CD4-positive, alpha-beta T cell treated with Interleukin-17A for 4 hours (primary cell): ENCODE data around the gene CDH11.

Experiments
- DNase-seq: peaks from one replicate; pipeline ENCODE4 v3.0.0-alpha.2; 2020; ENCODE audit warnings: mixed read lengths

Gene CDH11, protein sequence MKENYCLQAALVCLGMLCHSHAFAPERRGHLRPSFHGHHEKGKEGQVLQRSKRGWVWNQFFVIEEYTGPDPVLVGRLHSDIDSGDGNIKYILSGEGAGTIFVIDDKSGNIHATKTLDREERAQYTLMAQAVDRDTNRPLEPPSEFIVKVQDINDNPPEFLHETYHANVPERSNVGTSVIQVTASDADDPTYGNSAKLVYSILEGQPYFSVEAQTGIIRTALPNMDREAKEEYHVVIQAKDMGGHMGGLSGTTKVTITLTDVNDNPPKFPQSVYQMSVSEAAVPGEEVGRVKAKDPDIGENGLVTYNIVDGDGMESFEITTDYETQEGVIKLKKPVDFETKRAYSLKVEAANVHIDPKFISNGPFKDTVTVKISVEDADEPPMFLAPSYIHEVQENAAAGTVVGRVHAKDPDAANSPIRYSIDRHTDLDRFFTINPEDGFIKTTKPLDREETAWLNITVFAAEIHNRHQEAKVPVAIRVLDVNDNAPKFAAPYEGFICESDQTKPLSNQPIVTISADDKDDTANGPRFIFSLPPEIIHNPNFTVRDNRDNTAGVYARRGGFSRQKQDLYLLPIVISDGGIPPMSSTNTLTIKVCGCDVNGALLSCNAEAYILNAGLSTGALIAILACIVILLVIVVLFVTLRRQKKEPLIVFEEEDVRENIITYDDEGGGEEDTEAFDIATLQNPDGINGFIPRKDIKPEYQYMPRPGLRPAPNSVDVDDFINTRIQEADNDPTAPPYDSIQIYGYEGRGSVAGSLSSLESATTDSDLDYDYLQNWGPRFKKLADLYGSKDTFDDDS

DNA sequence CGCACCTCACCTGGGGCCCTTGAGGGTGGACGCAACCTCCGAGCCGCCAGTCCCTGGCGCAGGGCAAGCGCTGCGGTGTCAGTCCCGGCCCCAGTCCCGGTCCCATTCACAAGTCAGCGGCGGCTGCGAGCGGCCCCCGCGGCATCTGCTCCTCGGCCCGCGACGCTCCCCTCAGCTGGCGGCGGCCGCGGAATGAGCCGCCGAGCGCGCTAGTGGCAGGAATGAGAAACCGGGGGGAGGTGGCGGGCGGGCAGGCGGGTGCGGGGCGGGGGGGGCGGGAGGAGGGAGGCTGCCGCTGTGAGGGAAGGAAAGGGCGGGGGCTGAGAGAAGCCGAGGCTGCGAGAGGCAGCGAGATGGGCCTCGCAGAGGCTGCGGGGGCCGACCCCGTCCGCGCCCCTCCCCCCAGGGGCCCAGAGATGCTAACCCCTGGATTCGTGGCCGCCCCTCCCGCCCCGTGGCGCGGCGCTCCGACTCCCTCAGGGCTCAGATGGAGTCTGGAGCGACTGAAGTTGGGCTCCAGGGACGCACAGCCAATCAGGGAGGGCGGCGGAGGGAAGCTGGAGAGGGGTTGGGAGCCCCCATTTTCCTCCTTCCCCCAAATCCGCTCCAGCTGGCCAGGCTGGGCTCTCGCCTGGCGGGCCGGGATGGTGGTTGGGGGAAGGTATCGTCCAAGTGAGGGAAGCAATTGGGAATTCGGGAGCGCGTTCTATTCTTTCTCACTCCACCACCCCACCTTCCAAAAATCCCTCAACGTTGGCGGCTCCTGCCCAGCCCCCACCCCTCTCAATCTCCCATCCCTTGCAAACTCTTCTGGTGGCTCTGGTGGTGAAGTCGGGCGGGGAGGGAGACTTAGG, at the start of gene CDH11:
CDH11 (minus strand) TSS at position 194 of the 854 bp plus-strand sequence. CDS start 117,194 bp downstream, outside the sequence.
- no peak for DNase-seq

DNA sequence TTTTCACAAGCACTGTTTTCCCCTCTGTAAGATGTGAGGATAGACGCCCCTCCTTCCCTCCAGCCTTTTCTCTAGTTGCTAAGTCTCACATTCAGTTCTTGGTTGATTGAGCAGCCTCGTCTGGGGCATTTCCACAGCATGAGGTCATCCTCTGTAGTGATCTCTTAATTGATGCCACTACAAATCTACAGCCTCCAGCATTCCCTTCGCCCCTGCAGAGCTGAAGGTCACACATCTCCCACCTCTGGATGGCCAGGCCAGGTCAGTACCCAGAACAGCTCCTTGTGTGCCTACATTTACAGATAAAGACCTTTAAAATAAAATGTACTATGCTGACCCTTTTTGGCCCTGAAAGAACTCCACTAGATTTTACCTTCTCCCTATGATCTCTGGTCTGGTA, 32.5 kb upstream of the CDH11 start:
- no peak for DNase-seq

DNA sequence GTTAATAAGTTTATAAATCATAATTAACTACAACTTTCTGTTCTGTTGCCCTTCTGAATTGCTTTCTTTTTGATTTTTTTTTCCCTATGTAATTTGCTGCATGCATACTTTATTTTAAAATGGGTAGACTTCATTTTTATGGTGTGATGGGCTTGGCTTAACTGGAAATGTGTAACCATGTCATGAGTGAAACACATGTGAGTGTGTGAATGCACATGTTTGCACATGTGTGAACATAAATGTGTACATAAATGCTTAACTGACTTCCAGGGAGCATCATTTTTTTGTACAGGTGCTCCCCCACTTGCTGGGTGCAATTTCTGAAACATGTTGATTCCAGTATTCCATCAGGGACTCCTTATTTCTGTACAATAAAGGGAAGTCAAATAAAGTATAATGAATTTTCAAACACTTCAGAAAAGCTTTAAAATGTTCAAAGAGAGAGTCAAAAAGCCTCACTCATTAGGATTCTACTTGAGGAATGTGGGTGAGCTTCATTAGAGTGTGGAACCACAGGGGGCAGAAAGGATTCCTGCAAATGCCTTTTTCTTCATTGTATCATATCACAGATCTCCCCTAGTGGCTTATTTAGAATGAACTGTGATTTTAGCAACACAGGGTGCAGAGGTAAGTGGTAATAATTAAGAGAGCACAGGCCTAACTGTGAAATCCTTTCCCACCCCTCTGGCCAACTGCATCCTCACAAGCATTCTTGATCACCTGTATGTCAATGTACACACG, 31.7 kb upstream of the CDH11 start:
- DNase-seq, result no peak

DNA sequence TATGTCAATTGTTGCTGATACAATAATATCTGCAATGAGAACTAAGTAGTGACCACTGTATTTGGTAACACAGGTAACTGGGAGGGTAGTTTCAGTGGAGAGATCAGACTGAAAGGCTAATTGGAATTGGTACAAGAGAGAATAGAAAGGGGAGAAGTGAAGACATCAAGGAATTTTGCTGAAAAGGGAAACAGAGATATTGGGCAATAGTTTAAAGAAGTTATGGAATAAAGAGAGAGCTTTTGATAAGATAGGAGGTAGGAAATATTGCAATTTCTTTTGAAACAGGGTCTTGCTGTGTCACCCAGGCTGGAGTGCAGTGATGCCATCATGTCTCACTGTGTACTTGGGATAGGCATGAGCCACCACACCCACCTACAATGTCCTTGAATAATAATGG, 26.9 kb upstream of the CDH11 start:
- no peak for DNase-seq

DNA sequence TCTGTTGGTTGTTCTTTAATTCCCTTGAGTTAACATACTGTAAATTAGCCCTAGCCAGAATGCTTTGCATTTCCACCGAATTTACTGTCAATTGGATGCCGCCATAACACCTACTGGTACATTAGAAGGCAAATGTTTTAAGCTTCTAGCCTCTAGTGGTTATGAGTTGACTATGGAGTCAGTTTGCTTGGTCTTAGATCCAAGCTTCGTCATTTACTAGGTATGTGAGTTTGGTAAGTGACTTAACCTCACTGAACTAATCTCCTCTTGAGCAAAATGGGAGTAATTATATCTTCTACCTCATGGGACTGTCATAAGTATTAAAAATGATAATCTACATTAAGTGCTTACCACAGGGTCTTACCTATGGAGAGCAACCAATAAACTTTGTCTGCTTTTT, 20.4 kb upstream of the CDH11 start:
- DNase-seq, result no peak

DNA sequence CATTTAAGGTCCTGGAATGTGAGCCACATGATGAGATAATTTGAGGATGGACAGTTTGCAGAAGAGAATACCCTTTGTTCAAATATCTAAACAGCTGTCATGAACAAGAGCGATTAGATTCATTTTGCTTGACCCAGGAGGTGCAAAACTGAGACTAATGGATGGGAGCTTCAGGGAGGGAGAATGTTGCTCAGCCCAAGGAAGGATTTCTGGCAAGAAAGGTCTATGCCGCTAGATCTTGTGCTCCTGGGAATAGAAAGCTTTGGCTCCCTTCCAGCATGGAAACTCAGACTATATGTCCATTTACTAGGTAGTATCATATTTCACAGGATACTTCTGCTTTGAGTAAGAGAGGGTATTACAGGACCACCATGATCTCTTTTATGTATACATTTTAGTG, 14.8 kb upstream of the CDH11 start:
- DNase-seq, result no peak

DNA sequence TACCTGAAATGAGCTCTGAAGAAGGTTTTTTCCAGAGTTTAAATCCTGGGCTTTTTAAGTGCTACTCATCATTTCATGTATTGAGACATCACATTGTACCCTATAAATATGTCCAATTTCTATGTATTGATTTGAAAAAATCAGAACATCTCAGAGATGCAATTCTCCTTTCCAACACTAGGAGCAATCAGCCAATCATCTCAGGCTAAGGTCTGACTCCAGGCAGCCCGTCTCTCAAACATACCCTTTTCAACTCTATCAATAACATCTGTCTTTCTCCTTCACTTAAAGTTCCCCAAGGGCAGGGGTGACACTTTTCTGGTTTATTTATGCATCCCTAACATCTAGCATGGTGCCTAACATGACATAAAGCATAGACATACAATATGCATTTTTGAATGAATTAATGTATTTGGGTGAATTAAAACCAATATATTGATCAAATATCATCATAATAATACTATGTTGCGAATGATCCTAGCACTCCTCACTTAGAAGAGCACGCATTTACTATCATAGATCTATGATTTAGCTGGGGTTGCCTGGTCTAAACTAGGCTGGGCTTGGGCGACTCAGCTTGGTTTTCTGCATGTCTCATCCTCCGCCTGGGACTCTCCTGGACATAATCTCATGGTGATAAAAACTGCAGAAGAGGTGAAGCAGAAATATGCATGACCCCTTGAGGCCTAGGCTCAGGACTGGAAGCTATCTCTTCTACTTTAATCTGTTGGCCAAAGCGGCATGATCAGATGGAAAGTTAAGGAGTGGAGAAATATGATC, 5.2 kb upstream of the CDH11 start:
- DNase-seq, result no peak

DNA sequence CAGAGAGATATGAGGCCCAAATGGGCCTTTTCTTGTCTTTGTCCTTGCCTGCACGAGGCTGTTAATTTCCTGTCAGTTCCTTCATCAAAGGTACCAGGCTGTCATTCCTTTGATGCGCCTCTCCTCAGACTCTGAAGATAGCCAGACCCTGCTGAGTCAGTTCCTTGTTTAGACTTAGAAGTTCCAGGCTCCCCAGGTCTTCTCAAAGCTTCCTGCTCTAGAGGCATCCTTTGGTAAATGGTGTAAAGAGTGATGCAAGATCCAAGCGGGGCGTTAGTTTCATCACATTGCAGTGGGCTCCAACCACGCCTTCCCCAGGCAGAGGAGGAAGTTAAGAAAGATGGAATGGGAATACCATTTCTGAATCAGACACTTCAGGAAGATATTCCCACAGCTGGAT, 4.0 kb upstream of the CDH11 start:
- no peak for DNase-seq

DNA sequence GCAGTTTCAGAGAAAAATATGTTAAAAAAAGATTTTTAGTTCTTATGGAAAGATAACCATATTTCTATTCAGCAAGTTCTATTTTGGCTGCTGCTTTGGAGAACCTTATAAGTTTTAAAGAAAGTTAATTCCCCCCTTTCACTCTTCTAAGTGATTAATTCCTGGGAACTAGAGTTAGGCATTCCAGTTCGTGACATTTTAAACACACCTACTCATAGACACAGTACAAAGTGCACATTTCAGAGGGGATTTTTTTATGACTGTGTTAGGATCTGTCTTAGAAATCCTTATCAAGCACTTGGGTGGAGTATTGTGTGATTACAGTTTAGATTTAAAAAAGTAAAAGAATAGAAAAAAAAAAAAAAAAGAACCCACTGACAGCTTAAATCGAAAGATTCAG, 3.5 kb upstream of the CDH11 start:
- DNase-seq, result no peak

DNA sequence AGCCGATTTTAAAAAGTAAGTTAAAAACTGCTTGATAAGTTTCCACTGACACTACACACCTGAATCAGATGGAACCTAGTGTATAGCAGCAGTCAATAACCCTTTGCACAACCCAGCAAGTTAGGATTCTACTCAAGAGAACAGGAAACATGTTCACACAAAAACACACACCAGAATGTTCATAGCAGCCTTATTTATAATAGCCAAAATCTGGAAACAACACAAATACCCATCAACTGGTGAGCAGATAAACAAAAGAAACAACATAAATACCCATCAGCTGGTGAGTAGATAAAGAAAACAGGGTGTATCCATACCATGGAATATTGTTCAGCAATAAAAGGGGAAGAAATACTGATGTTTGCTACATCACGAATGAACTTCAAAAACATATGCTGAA, 2.7 kb upstream of the CDH11 start:
- no peak for DNase-seq

DNA sequence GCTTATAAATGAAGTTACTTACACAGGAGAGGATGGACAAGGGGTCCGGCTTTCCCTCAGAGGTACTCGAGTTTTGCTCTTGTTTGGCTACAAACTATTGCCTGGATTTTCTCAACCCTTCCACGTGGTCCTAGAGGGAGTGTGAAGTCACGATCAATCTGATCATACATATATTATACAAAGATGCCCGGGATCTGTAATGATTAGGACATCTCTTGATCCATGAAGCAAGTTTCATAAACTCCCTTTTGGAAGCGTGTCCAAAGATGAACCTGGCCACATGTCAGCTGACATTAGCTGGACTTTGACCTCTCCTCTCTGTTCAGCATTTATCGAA, 2.3 kb upstream of the CDH11 start:
- no peak for DNase-seq

DNA sequence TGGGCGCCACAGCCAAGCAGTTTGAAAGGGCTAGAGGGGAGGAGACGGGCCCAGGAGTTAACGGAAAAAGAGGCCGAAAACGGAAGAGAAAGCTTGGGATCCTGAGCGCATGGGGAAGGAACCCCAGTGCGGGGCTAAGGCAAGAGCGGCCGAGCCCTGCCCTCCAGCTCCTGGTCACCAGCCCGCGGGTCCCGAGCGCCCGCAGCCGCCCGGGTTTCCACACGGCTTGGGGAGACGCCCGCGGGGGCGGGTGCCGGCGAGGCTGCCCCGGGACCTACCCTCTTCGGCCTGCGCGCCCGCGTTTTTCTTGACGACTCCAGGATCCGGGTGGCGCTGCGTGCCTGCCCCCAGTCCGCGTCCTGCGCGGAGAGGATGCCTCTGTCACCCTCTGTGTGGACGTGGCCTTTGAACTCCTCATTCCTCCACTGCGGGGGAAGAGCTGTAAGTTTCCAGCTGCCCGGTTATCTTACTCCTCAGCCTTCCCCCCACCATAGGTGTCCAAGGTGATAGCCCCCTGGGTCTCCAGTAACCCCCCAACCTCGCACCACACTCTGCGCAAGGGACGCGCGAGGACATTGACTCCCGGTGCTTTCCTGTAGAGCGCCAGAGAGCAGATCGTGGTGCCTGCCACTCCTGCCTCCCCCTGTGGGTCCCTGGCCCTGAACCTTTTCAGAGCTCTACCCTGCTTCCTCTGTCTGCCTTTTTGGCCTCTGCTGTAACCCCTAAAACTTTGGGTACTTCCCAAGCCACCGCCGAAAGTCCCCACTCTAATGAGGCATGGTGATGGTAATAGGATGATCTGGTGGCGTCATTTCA, 1.7 kb upstream of the CDH11 start:
- no peak for DNase-seq

DNA sequence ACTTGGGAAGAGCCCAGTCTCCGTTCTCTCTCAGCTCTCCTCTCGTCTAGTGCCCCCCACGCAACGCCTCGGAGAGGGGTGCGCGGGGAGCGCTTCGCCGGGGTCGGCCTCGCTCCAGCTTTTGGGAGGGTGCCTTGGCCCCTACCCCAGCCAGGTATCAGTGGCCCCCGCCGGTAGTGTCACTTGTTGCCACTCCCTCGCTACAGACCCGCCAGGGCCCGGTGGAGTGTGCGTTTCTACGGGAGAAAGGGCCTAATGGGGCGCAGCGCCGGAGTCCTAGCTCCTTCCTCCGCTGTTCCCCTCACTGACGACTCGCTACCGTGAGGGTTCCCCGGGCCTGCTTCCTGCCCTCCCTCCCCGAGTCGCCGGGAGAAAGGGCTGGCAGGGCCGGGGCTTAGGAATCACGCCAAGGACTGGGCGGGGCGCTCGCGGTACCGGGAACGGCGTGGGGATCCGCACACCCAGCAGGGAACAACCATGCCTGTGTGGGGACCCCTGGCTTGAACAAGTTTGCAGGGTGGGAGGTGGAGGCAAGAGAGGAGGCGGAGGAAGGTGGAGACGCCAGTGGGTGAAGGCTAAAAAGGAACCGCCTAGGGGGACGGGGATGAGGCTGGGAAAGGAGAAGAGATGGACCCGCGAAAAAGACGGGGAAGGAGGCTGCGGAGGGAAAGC, 997 bp upstream of the CDH11 start:
- no peak for DNase-seq

DNA sequence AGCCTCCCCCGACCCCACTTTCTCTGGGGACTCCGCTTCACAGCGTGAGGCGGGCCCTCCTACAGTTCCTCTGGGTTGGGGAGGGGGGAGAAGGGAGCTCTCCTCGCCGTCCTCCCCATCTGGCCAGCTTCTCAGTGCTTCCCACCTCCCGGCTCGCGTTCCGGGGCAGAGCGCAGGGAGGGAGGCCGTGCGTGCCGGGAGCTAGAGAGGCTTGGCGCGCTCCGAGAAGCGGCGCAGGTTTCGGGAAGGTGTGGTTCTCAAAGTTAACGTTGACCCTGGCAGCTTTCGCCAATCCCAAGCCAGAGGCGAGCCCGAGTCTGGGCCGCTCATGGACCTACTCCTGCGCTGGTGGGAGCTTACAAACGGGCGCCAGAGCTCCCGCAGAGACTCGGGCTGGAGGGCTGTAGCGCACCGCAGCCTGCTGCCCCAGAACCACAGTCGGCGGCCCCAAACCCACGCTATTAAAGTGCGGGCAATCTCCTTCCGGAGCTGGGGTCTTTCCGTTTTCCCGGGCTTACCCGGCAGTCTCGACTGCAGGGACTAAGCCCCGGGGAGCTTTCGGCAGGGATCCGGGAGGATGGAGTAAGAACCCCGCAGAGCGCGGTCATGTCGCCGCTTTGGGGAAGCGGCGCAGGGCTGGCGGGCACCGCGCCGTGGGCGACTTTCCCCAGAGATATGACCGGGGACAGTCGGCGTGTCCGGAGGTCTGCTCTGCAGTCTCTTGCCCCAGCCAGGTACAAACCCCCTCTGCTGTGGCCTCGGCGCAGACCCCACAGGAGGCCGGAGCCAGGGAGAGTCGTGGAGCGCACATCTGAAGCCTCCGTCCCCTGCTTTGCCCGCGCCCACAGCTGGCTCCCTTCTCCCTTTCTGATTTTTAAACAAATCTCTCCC, 787 bp downstream of the CDH11 start:
- DNase-seq, result no peak

DNA sequence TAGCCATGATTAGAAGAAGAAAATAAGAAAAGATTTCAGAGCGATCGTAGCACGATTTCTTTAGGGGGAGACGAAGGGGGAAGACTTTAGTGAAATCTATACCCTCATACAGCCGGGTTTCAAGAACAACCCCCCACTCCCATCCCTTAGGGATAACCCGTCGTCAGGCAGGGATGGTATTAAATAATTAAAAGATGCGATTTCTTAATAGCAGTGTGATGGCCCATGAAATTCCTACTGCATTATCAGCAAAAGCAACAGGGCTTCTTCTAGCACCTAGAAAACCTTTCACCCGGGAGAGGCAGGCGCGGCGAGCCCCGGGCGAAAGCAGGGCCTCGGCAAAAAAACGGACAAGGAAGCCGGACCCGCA, 1.4 kb downstream of the CDH11 start:
- DNase-seq, result no peak

DNA sequence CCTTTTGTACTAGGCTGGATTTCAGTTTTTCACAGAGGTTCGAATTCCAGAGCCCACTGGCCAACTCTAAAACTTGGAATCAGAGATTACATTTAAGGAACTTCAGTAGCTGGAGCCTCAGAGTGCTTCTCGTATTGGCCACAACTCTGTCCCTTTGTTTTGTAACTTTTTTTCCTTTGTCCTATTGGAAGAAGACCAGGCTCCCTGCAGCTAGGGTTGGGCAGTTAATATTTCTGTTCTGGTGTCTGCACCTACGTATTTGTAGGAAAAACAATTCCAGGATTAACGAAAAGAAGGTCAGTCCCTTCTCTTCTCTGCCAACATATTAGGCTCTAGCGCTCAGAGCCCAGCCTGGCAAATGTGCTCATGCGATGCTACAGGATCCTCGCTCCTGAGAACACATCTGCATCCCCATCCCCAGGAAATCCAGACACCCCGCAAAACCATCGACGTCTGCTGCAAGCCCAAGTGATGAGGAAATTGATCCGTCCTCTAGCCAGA, 1.9 kb downstream of the CDH11 start:
- no peak for DNase-seq

DNA sequence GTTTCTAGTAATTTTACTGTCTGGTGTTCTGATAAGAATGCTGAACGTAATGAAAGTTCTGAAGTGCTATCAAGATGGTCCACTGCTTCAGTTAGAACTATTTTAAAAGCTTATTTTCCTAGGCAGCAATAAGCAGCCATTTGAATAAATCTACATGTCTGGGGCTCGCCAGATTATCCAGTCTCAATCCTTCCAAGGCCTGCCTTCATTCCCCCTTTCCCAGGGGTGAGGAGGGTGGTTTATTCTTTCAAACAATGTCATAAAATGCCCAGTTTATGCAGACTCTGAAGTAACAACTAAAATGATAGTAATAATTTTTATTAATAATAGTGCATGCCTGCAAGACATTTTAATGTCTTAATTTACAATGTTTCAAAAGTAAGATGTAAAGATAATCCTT, 2.4 kb downstream of the CDH11 start:
- DNase-seq, result no peak

DNA sequence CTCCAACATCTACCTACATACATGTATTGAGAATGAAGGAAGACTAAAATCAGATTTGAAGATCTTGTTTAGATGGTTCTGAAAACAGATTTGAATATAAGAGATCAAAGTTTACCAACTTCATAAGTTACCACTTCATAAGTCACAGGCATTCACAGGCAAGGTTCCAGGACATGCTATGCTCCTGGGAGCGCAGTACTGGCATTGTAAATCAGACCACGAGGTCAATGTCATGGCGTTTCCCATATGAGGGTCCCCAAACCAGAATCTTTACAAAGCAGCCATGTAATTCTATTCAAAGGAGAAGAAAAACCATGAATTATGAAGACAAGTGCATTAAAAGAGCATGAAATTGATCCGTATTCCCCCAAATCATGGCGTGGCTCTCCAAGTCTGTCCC, 3.0 kb downstream of the CDH11 start:
- no peak for DNase-seq

DNA sequence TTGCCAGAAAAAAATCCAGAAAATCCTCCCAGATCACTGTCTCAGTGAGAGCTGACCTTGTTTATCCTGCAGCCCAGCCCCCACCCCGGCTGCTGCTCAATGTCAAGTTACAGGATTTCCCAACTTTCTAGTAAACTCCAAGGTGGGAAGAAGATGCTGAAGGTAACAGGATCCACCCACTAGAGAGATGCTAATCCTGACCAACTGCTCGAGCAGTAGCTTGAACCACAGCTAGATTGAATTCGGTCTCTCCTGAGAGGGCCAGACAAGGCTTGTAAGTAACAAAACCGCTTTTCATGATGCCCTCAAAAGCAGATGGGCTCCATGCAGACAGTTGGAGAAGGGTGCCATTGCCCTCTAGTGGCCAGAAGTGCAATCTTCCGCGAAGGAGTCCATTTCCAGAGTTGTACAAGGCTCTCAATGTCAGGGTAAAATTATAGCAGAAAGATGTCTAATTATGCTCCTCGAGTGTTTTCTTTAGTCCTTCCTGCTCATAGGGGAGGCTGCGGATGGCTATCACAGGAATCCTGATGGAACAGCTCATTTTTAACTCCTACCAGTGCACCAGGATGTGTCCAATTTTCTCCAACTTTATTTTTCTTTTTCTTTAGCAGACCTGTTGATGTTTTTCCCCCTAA, 3.9 kb downstream of the CDH11 start:
- no peak for DNase-seq
